Left renal cortex interstitium (tissue), 4 donors: Measurements from ENCODE around the gene CTDNEP1. TPM values are rescaled to one million over a fixed set of nuclear protein-coding genes. Genes with fewer than 3 reads are reported as not detected.

Experiments
- DNase-seq, 4 donors: peaks; one replicate each; pipeline ENCODE4 v3.0.0-alpha.2; 2013; ENCODE audit warnings: low read depth in 4 of 4, low spot score in 2 of 4, missing footprints in 1 of 4
- polyA plus RNA-seq, 4 donors: library from polyadenylated mRNA; unstranded; fragments of 120-200 nt; gene quantifications; one replicate each; pipeline ENCODE4 v1.2.1, GENCODE V29; 2013; ENCODE audit not compliant: insufficient read length in 4 of 4

The CTDNEP1 gene
- polyA plus RNA-seq, 4 donors, result 136 to 149 (median 141) TPM

DNA sequence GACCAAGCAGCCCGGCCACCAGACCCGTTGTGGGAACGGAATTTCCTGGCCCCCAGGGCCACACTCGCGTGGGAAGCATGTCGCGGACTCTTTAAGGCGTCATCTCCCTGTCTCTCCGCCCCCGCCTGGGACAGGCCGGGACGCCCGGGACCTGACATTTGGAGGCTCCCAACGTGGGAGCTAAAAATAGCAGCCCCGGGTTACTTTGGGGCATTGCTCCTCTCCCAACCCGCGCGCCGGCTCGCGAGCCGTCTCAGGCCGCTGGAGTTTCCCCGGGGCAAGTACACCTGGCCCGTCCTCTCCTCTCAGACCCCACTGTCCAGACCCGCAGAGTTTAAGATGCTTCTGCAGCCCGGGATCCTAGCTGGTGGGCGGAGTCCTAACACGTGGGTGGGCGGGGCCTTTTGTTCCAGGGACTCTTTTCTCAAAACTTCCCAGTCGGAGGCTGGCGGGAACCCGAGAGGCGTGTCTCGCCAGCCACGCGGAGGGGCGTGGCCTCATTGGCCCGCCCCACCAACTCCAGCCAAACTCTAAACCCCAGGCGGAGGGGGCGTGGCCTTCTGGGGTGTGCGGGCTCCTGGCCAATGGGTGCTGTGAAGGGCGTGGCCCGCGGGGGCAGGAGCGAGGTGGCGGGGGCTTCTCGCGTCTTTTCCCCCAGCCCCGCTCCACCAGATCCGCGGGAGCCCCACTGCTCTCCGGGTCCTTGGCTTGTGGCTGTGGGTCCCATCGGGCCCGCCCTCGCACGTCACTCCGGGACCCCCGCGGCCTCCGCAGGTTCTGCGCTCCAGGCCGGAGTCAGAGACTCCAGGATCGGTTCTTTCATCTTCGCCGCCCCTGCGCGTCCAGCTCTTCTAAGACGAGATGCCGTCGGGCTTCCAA, 29.8 kb upstream of the CTDNEP1 start, which contains the start of gene SLC2A4:
Gene SLC2A4, plus strand, starts transcription at position 645 of the 879 bp plus-strand sequence. Its CDS starts 217 bp downstream, at position 862.
- peak; percentile 82 to 95 (median 90) for DNase-seq

DNA sequence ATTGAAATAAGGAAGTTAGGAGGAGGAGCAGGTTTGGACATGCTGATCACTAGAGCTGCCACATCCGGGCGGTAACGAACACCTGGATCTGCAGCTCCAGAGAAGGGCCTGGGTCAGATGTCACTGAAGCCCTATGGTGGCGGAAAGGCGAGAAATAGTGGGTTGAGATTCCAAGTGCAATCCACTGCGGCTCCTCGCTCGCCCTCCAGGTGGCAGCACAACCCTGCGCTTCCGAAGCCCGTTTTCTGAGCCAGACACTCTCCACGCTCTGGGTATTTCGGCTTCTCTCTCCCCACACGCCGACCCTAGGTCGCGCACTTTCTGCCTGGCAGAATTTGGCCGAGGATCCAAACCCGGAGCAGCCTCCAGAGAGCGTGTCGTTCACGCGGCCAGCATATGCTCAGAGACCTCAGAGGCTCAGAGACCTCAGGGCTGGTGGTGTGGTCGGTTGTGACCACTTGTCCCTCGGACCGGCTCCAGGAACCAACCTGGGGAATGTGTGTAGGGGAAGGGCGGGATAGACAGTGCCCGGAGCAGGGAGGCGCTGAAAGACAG, 29.1 kb upstream of the CTDNEP1 start:
- peak in 1 of 4 donors; percentile 75 for DNase-seq

DNA sequence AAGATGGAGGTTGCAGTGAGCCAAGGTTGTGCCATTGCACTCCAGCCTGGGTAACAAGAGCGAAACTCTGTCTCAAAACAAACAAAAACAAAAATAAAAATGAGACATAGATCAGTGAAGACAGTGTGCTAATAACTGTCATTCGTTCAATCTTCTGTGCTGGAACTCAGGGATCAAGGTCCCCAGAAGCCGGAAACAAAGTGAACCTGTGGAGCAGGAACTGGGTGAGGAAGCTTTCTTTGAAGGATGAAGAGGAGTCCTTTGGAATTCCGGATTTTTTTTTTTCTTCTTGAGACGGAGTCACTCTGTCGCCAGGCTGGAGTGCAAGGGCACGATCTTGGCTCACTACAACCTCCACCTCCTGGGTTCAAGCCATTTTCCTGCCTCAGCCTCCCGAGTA, 27.9 kb upstream of the CTDNEP1 start:
- DNase-seq, result no peak

DNA sequence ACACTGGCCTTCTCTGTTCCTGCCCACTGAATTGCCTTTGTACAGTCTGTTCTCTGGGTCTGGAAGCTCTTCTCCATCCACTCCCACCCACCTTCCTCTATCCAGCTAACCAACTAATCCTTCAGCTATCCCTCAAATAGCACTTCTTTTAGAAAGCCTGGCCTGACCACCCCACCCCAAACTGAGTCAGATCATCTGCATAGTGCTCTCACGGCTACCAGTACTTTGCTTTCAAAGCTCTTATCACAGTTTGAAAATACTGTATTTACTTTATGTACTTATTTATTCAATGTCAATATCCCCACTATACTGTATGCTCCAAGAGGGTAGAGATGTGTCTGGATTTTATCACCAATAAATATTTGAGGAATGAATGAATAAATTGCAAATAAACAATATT, 15.2 kb upstream of the CTDNEP1 start:
- DNase-seq, result no peak

- DNase-seq, result no peak
These were observed 12.2 kb upstream of the CTDNEP1 start for GRCh38 chr17:7263801-7264078.

DNA sequence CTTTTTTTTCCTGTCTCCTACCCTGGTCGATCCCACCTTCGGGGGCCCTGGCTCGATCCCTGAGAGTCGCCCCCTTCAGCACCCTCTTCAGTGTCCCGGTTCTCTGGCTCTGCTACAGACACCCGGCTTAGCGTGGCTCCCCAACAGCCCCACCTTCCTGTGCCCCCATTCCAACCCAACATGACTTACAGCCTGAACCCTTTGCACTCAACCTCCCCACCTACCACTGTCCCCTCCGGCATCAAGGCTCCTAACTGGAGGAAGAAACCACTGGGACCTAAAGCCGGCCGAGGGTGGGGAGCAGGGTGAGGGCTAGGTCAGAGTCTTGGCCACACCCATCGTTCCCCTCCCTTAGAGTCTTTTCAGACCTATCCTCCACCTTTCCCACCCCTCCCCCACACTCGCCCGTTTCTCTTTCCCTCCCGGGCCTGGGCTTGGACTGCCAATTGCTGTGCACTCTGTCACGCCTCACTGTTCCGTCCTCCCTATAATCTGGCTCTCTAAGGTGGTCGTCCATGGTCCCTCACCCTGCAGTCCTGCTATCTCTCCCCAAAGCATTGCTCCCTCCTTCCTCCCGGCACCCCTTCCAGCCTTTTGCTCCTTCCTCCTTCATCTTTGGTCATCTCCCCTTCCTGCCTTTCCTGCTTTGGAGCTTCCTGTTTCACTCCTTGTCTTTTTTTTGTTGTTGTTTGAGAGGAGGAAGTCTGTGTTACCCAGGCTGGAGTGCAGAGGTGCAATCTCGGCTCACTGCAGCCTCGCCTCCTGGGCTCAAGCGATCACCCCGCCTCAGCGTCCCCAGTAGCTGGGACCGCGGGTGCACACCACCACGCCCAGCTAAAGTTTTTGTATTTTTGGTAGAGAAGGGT, 11.6 kb upstream of the CTDNEP1 start:
- no peak for DNase-seq

DNA sequence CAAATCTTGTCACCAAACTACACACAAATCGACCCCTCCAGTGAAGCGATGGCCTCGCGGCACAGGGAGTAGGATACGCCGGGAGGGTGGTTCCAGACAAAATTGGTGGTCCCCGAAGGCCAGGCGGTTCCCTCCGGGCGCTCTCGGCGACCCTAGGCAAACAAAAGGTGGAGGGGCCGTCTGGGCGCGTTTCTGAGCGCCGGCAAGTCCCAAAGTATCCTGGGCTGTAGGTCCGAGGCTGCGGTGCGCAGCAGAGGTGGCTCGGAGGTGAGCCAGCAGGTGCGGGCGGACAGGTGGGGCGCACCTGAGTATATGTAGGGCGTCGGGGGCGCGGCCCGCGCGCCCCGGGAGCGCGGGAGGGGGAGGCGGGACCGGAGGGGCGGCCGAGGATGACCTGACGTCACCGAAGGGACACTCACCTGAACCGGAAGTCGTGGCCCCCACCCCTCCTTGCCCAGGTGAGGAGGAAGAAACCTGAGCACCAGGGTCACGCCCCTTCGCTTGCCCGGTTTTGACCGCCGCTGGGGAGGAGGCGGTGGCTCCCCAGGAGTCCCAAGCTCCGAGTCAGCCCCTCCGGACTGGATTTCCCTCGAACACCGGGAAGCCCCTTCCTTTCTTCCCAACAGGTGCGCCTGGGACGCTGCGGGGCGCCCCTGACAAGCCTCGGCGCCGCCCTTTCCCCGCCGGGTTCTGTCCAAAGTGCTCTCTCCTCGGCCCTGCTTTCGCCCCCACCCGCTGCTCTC, 10.8 kb upstream of the CTDNEP1 start, which contains the start of gene CLDN7:
Gene CLDN7, minus strand, starts transcription at position 287 of the 743 bp plus-strand sequence. CDS start 435 bp downstream, outside the sequence.
- no peak for DNase-seq

- no peak for DNase-seq
These were observed 10.1 kb upstream of the CTDNEP1 start for GRCh38 chr17:7261379-7262191.

DNA sequence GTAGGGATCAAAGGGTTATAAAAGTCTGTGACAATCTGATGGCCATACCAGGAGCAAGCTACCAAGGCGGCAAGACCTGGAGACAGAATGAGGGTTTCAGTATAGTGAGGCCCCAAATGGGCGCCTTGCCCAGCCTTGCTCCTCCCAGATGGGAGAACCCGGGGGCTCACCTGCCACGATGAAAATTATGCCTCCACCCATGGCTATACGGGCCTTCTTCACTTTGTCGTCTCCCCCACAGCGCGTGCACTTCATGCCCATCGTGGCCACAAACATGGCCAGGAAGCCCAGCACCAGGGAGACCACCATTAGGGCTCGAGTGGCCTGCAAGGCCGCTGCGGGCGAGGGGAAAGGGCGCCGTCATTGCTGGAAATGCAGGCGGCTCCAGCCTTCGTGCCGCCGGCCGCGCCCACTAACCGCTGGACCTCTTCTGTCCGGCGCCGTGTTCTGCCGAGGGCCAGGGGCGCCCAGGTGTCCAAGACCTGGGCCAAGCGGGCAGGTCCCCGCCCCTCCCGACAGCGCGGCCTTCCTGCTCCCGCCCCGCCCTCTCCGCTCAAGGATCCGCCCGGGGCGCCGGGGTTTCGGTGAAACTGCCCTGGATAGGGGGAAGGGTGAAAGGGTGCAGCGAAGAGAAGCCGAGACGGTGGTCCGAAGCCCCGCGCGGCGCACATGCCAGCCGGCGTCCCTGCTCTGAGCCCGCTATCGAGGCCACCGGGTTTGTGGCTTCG, 9.3 kb upstream of the CTDNEP1 start:
- no peak for DNase-seq

DNA sequence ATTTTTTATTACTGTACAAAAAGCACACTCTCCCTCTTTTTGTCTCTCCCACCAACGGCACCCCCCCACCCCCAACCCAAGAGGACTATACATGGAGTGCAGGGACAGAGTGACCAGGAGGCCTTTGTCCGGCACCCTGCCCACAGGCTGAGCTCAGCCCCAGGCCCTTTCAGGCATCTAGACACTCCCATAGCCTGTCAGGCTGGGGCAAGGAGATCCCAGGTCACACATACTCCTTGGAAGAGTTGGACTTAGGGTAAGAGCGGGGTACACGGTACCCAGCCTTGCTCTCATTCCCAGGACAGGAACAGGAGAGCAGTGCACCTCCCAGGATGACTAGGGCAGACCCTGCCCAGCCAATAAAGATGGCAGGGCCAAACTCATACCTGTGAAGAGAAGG, 8.6 kb upstream of the CTDNEP1 start:
- DNase-seq, result no peak

DNA sequence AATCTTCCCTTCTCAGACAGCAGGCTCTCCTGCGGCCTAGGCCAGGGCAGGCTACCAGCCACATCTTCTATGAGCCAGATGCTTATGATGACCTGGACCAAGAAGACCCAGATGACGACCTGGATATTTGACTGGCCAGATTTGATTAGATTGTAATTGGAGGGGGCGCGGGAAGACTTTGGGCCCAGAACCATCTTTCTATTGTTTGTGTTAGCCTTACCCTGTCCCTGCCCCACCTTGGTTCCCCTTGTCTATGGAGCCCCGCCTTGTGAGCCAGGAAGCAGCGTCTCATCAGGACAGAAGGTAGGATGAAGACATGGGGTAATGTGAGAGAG, 8.0 kb upstream of the CTDNEP1 start:
- no peak for DNase-seq

DNA sequence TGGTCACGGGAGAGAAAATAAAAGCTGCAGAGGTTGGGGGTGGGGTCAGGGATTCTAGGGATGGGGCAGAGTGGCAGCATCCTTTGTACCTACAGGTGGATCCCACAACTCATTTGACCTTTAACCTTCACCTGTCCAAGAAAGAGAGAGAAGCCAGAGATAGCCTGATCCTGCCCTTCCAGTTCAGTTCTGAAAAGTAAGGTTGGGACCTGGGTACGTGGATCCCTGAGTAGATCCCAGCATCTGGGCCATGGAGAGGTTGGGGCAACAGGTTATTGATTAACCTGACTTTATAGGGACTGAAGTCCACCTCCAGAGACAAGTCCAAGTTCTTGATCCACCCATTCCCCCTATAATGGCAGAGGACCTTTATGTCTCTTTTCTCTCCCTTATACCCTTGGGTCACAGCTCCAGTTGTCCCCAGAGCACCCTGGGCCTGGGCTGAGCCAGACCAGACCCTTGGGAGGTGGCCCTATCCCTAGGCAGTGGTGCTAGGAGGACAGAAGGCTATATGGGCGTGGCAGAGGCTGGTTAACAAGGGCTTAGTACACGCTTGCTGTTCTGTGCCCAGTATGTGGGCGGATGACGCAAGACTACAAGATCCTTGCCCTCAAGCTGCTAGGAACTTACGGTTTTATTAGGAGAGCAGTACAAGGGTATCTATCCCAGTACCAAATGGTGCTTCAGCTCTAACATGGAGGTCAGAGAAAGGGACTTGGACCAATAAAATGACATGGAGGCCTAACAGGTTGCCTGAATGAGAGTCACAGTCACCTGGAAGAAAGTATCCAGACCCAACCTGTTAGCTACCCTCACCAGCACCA, 7.4 kb upstream of the CTDNEP1 start:
- DNase-seq, result no peak

GRCh38 chr17:7256766-7257456, 5.4 kb upstream of the CTDNEP1 start:
- no peak for DNase-seq

DNA sequence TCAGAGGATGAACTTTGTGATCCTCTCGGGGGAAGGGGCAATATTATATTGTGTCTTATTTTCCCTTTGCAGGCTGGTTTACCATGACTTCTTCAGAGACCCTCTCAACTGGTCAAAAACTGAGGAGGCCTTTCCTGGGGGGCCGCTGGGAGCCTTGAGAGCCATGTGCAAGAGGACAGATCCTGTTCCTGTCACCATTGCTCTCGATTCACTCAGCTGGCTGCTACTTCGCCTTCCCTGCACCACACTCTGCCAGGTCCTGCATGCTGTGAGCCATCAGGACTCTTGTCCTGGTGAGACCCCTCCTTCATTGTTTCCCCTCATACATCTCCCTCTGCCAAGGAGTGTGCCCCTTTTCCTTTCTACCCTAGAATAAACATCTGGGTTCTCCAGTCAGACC, 3.0 kb upstream of the CTDNEP1 start:
- no peak for DNase-seq

GRCh38 chr17:7253082-7253481, 1.5 kb upstream of the CTDNEP1 start:
- DNase-seq, result no peak

DNA sequence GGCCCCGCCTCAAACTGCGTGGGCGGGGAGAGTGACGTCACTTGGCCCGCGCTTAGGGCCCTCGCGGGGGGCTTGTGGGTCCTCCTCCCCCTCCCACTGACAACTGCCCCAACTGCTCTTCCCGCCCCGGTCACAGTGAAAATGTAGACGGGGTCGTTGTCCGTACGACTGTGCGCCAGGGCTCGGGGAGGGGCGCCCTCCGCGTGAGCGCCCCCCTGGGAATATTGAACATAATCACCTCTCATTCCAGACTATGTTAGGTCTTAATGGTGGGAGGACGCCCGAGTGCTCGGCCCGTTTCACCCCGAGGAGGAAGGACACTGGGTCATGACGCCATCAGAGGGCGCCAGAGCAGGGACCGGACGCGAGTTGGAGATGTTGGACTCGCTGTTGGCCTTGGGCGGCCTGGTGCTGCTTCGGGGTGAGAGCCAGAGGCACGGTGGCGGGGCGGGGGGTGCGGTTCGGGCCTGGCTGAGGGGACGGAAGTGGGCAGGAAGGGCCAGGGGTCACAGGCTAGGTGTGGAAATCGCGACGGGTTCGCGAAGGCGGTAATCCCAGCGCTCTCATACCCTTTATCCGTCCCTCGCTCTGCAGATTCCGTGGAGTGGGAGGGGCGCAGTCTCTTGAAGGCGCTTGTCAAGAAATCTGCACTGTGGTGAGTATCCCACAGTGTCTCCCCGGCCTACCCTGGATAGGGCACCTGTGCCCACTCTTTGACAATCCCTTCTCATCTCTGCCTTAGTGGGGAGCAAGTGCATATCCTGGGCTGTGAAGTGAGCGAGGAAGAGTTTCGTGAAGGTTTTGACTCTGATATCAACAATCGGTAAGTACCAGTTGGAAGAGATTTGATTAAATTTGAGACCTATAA, 876 bp upstream of the CTDNEP1 start, which contains the start of gene ELP5:
Gene ELP5, plus strand, starts transcription at position 40 of the 868 bp plus-strand sequence. Its CDS starts 336 bp downstream, at position 376.
- DNase-seq, result peak in 2 of 4 donors; percentile 91 to 92
